ENCODE results near the gene EXOC3.
"Not testable (repeated sequence)": the region's sequence is repeated elsewhere in the genome, so short reads cannot be mapped to it uniquely, and the experiment has no call there.

Gene EXOC3

GRCh38 chr5:501105-501830 is 58.3 kb downstream of the EXOC3 start:
- no peak for DNase-seq (ENCODE audit: low read depth)
- TF ChIP-seq CTCF (IDR thresholded peaks at IDR 0.05; ENCODE audit: low read depth, low read length, missing control alignments) = no peak
- H3K4me3 ChIP-seq (ENCODE audit: low read depth, low read length) = no peak overlapping the region
- in situ Hi-C loops (cut with HindIII; ENCODE audit: low sequenced_read_pairs) = loop anchor here (25.0 kb wide), 1 partner anchor 111 kb away; the partner anchor contains the start of gene CEP72

GRCh38 chr5:501831-502184 is 58.8 kb downstream of the EXOC3 start:
- in situ Hi-C loops (cut with HindIII; ENCODE audit: low sequenced_read_pairs) = loop anchor here (25.0 kb wide), 1 partner anchor 110 kb away; the partner anchor contains the start of gene CEP72
- H3K4me3 ChIP-seq (ENCODE audit: low read depth, low read length) = no peak overlapping the region

GRCh38 chr5:502325-503079 is 59.5 kb downstream of the EXOC3 start:
- no peak for DNase-seq (ENCODE audit: low read depth)
- in situ Hi-C loops (cut with HindIII; ENCODE audit: low sequenced_read_pairs) = loop anchor here (25.0 kb wide), 1 partner anchor 110 kb away; the partner anchor contains the start of gene CEP72
- no peak overlapping the region for H3K4me3 ChIP-seq (ENCODE audit: low read depth, low read length)
- TF ChIP-seq CTCF (IDR thresholded peaks at IDR 0.05; ENCODE audit: low read depth, low read length, missing control alignments) = no peak

More at GRCh38 chr5:501831-502184, 58.8 kb downstream of the EXOC3 start:
- DNase-seq (ENCODE audit: low read depth) = no peak
- TF ChIP-seq CTCF (IDR thresholded peaks at IDR 0.05; ENCODE audit: low read depth, low read length, missing control alignments) = no peak

GRCh38 chr5:504326-505154 is 61.6 kb downstream of the EXOC3 start:
- TF ChIP-seq CTCF (IDR thresholded peaks at IDR 0.05; ENCODE audit: low read depth, low read length, missing control alignments) = no peak
- in situ Hi-C loops (cut with HindIII; ENCODE audit: low sequenced_read_pairs) = loop anchor here (25.0 kb wide), 1 partner anchor 108 kb away; the partner anchor contains the start of gene CEP72
- H3K4me3 ChIP-seq (ENCODE audit: low read depth, low read length) = no peak overlapping the region
- DNase-seq (ENCODE audit: low read depth) = no peak

- no peak for DNase-seq (ENCODE audit: low read depth)
- in situ Hi-C loops (cut with HindIII; ENCODE audit: low sequenced_read_pairs) = loop anchor here (25.0 kb wide), 1 partner anchor 106 kb away; the partner anchor contains the start of gene CEP72
- H3K4me3 ChIP-seq (ENCODE audit: low read depth, low read length) = no peak overlapping the region
- no peak for TF ChIP-seq CTCF (IDR thresholded peaks at IDR 0.05; ENCODE audit: low read depth, low read length, missing control alignments)
These were observed 63.1 kb downstream of the EXOC3 start for GRCh38 chr5:505951-506525.

- in situ Hi-C loops (cut with HindIII; ENCODE audit: low sequenced_read_pairs) = loop anchor here (25.0 kb wide), 1 partner anchor 104 kb away; the partner anchor contains the start of gene CEP72
- not testable (repeated sequence) for DNase-seq (ENCODE audit: low read depth); H3K4me3 ChIP-seq (ENCODE audit: low read depth, low read length)
These were observed 65.1 kb downstream of the EXOC3 start for GRCh38 chr5:507986-508575.

Measured in astrocyte of the cerebellum (primary cell).